SJSA1 (cell line): Measurements from ENCODE around the gene PFDN1. TPM values are rescaled to one million over a fixed set of nuclear protein-coding genes. Genes with fewer than 3 reads are reported as not detected.
A peak's percentile ranks its signal among the peaks of the same experiment; 100 is the strongest.

ENCODE experiments used
- DNase-seq, 2 experiments: peaks; one replicate each; pipeline ENCODE4 v3.0.0-alpha.2; 2015 to 2020; ENCODE audit warnings: low spot score in 2 of 2, low read depth in 1 of 2
- H3K27ac ChIP-seq: fragments of 250-450 bp; sonication (Bioruptor Pico); 2 replicates; pipeline ENCODE4 v1.5.1; 2020; ENCODE audit warnings: mild to moderate bottlenecking, moderate library complexity
- H3K27me3 ChIP-seq: fragments of 250-450 bp; sonication (Bioruptor Pico); replicated peaks from 2 replicates; pipeline ENCODE4 v1.5.1; 2020; ENCODE audit warnings: mild to moderate bottlenecking, moderate library complexity
- H3K36me3 ChIP-seq: fragments of 250-450 bp; sonication (Bioruptor Pico); 2 replicates; pipeline ENCODE4 v1.5.1; 2020; ENCODE audit warnings: mild to moderate bottlenecking
- H3K4me1 ChIP-seq: fragments of 250-450 bp; sonication (Bioruptor Pico); replicated peaks from 2 replicates; pipeline ENCODE4 v1.6.1; 2021; ENCODE audit warnings: mild to moderate bottlenecking
- H3K4me3 ChIP-seq: fragments of 250-450 bp; sonication (Bioruptor Pico); 2 replicates; pipeline ENCODE4 v1.5.1; 2020; ENCODE audit warnings: mild to moderate bottlenecking
- H3K9me3 ChIP-seq: fragments of 250-450 bp; sonication (Bioruptor Pico); replicated peaks from 2 replicates; pipeline ENCODE4 v1.5.1; 2020; ENCODE audit warnings: mild to moderate bottlenecking
- total RNA-seq: library from RNA; depleted of rRNA; stranded (reverse); fragments of >200 nt; shearing (Covaris generic); gene quantifications from 2 replicates; pipeline ENCODE4 v1.2.3, GENCODE V29; 2014

The PFDN1 gene
- total RNA-seq, 1 experiment from 2014 or later, result 218 TPM

- Histone ChIP-seq H3K27ac (no peak overlapping the region), H3K4me3 (no peak overlapping the region), H3K27me3 (no peaks in the 10 kb centered on the region), H3K4me1 (peaks cover 46% of the 10 kb centered on the region), H3K9me3 (no peaks in the 10 kb centered on the region), H3K36me3 (peaks cover 40% of the 10 kb centered on the region)
- DNase-seq, result no peak
Measured at GRCh38 chr5:140243706-140244250, 59.1 kb downstream of the PFDN1 start.

GRCh38 chr5:140242890-140243585 is 59.9 kb downstream of the PFDN1 start:
- Histone ChIP-seq H3K27me3 (no peaks in the 10 kb centered on the region), H3K27ac (no peak overlapping the region), H3K4me1 (peaks cover 46% of the 10 kb centered on the region), H3K9me3 (no peaks in the 10 kb centered on the region), H3K4me3 (no peak overlapping the region), H3K36me3 (peaks cover 40% of the 10 kb centered on the region)
- DNase-seq, result no peak

- Histone ChIP-seq H3K9me3 (no peaks in the 10 kb centered on the region), H3K4me3 (no peak overlapping the region), H3K27me3 (no peaks in the 10 kb centered on the region), H3K4me1 (peaks cover 39% of the 10 kb centered on the region), H3K36me3 (peaks cover 40% of the 10 kb centered on the region), H3K27ac (no peak overlapping the region)
- no peak for DNase-seq
Measured at GRCh38 chr5:140242099-140242498, 60.8 kb downstream of the PFDN1 start.

- Histone ChIP-seq H3K36me3 (peaks cover 40% of the 10 kb centered on the region), H3K9me3 (no peaks in the 10 kb centered on the region), H3K4me1 (peaks cover 29% of the 10 kb centered on the region), H3K27ac (no peak overlapping the region), H3K27me3 (no peaks in the 10 kb centered on the region), H3K4me3 (no peak overlapping the region)
- peak; percentile 89 to 95 for DNase-seq
Measured at GRCh38 chr5:140240987-140241706, 61.8 kb downstream of the PFDN1 start.

- Histone ChIP-seq H3K27ac (no peak overlapping the region), H3K9me3 (no peaks in the 10 kb centered on the region), H3K4me3 (no peak overlapping the region), H3K27me3 (no peaks in the 10 kb centered on the region), H3K36me3 (peaks cover 30% of the 10 kb centered on the region), H3K4me1 (peaks cover 19% of the 10 kb centered on the region)
- peak; percentile 66 to 83 for DNase-seq
Measured at GRCh38 chr5:140239939-140240700, 62.8 kb downstream of the PFDN1 start.

- Histone ChIP-seq H3K9me3 (no peaks in the 10 kb centered on the region), H3K27ac (no peak overlapping the region), H3K4me1 (peaks cover 13% of the 10 kb centered on the region), H3K27me3 (no peaks in the 10 kb centered on the region), H3K36me3 (peaks cover 24% of the 10 kb centered on the region), H3K4me3 (no peak overlapping the region)
- no peak for DNase-seq
Measured at GRCh38 chr5:140239461-140239860, 63.4 kb downstream of the PFDN1 start.

GRCh38 chr5:140238756-140239155 is 64.1 kb downstream of the PFDN1 start:
- H3K36me3 ChIP-seq, result peaks cover 17% of the 10 kb centered on the region
- no peaks in the 10 kb centered on the region for H3K27me3 ChIP-seq
- H3K4me3 ChIP-seq, result no peak overlapping the region
- peaks cover 13% of the 10 kb centered on the region for H3K4me1 ChIP-seq
- H3K27ac ChIP-seq, result no peak overlapping the region
- no peak for DNase-seq
- H3K9me3 ChIP-seq, result no peaks in the 10 kb centered on the region

GRCh38 chr5:140236891-140237598 is 65.9 kb downstream of the PFDN1 start:
- H3K9me3 ChIP-seq, result no peaks in the 10 kb centered on the region
- H3K27ac ChIP-seq, result no peak overlapping the region
- DNase-seq, result no peak
- peaks cover 13% of the 10 kb centered on the region for H3K4me1 ChIP-seq
- no peaks in the 10 kb centered on the region for H3K27me3 ChIP-seq
- peaks cover 6% of the 10 kb centered on the region; the same call in 1 of the 2 replicates for H3K36me3 ChIP-seq
- H3K4me3 ChIP-seq, result no peak overlapping the region

GRCh38 chr5:140235791-140236551 is 66.9 kb downstream of the PFDN1 start:
- H3K9me3 ChIP-seq, result no peaks in the 10 kb centered on the region
- H3K36me3 ChIP-seq, result no peaks in the 10 kb centered on the region
- peaks cover 2% of the 10 kb centered on the region for H3K4me1 ChIP-seq
- H3K27me3 ChIP-seq, result no peaks in the 10 kb centered on the region
- no peak overlapping the region for H3K27ac ChIP-seq
- no peak for DNase-seq
- no peak overlapping the region for H3K4me3 ChIP-seq

GRCh38 chr5:140234377-140234989 is 68.4 kb downstream of the PFDN1 start:
- no peaks in the 10 kb centered on the region for H3K36me3 ChIP-seq
- no peaks in the 10 kb centered on the region for H3K4me1 ChIP-seq
- no peaks in the 10 kb centered on the region for H3K27me3 ChIP-seq
- no peak overlapping the region for H3K4me3 ChIP-seq
- no peak for DNase-seq
- H3K27ac ChIP-seq, result no peak overlapping the region
- H3K9me3 ChIP-seq, result no peaks in the 10 kb centered on the region

GRCh38 chr5:140232731-140233130 is 70.2 kb downstream of the PFDN1 start:
- Histone ChIP-seq H3K27ac (no peak overlapping the region), H3K4me3 (no peak overlapping the region), H3K9me3 (no peaks in the 10 kb centered on the region), H3K27me3 (no peaks in the 10 kb centered on the region), H3K36me3 (no peaks in the 10 kb centered on the region), H3K4me1 (no peaks in the 10 kb centered on the region)
- no peak for DNase-seq

GRCh38 chr5:140230373-140230772 is 72.5 kb downstream of the PFDN1 start:
- Histone ChIP-seq H3K36me3 (no peaks in the 10 kb centered on the region), H3K27ac (no peak overlapping the region), H3K4me1 (no peaks in the 10 kb centered on the region), H3K9me3 (no peaks in the 10 kb centered on the region), H3K27me3 (no peaks in the 10 kb centered on the region), H3K4me3 (no peak overlapping the region)
- DNase-seq, result no peak
